Iris pigment epithelial cell (primary cell): Measurements from ENCODE around the gene KRTAP10-11.

Experiments used
- DNase-seq: peaks from one replicate; pipeline ENCODE4 v3.0.0-alpha.2; 2011; ENCODE audit warnings: low read depth

KRTAP10-11 gene

DNA sequence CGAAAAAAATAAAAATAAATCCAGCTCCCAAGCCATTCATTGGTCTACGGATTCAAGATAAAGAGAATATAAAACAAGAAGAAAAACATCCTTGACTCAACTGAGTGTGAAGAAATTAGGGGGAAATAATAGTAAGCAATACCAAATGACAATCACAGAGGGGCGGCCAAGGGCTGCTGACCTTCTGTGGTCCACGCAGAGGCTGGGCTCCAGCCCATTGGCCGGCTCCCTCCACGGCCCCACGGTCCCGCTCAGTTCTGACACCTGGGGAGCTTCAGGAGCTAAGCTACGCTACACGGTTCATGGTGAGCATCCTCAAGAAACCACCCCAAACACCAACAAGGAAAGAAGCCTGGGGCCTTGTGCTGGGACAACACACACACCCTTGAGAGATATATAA, 50.4 kb downstream of the KRTAP10-11 start:
- no peak for DNase-seq
